KMS-11 (cell line): ENCODE data around the gene CATSPER3.

Experiments used
- H2AFZ ChIP-seq: fragments of 200-600 bp; sonication (generic); 2 replicates; pipeline ENCODE4 v1.6.1; 2016; ENCODE audit warnings: antibody characterized with exemption, mixed run types, low read depth
- H3K27ac ChIP-seq: fragments of 200-600 bp; sonication (generic); 2 replicates; pipeline ENCODE4 v1.6.1; 2016; ENCODE audit warnings: mild to moderate bottlenecking, mixed run types
- H3K27me3 ChIP-seq: fragments of 200-600 bp; sonication (generic); 2 replicates; pipeline ENCODE4 v1.6.1; 2017; ENCODE audit warnings: mild to moderate bottlenecking, low read depth, mixed run types, moderate library complexity; ENCODE audit not compliant: insufficient read depth
- H3K36me3 ChIP-seq: fragments of 200-600 bp; sonication (generic); 2 replicates; pipeline ENCODE4 v1.6.1; 2017; ENCODE audit warnings: mild to moderate bottlenecking, mixed run types; ENCODE audit not compliant: insufficient read depth
- H3K4me1 ChIP-seq: fragments of 200-600 bp; sonication (generic); 2 replicates; pipeline ENCODE4 v1.6.1; 2016; ENCODE audit warnings: mild to moderate bottlenecking, low read depth, mixed run types; ENCODE audit not compliant: poor library complexity, severe bottlenecking
- H3K4me2 ChIP-seq: fragments of 200-600 bp; sonication (generic); 2 replicates; pipeline ENCODE4 v1.7.0; 2016; ENCODE audit warnings: mild to moderate bottlenecking, mixed run types
- H3K4me3 ChIP-seq: fragments of 200-600 bp; sonication (generic); IDR thresholded peaks from 2 replicates; pipeline ENCODE4 v1.6.1; 2017; ENCODE audit warnings: low read depth, low read length, mixed read lengths; ENCODE audit not compliant: insufficient read depth
- H3K79me2 ChIP-seq: fragments of 200-600 bp; sonication (generic); 2 replicates; pipeline ENCODE4 v1.6.1; 2016; ENCODE audit warnings: low read depth, mixed run types; ENCODE audit not compliant: insufficient read depth
- H3K9ac ChIP-seq: fragments of 200-600 bp; sonication (generic); 2 replicates; pipeline ENCODE4 v1.6.1; 2016; ENCODE audit warnings: mild to moderate bottlenecking, mixed run types
- H4K20me1 ChIP-seq: fragments of 200-600 bp; sonication (generic); 2 replicates; pipeline ENCODE4 v1.6.1; 2016; ENCODE audit warnings: mild to moderate bottlenecking, mixed run types; ENCODE audit not compliant: insufficient read depth
- TF ChIP-seq, protein P1 (sequence below): fragments of 200-600 bp; sonication (generic); conservative IDR thresholded peaks from 2 replicates; pipeline ENCODE4 v1.6.1; 2017; ENCODE audit warnings: low read depth, mild to moderate bottlenecking, antibody characterized with exemption, low read length, moderate library complexity, mixed read lengths

Gene CATSPER3

DNA sequence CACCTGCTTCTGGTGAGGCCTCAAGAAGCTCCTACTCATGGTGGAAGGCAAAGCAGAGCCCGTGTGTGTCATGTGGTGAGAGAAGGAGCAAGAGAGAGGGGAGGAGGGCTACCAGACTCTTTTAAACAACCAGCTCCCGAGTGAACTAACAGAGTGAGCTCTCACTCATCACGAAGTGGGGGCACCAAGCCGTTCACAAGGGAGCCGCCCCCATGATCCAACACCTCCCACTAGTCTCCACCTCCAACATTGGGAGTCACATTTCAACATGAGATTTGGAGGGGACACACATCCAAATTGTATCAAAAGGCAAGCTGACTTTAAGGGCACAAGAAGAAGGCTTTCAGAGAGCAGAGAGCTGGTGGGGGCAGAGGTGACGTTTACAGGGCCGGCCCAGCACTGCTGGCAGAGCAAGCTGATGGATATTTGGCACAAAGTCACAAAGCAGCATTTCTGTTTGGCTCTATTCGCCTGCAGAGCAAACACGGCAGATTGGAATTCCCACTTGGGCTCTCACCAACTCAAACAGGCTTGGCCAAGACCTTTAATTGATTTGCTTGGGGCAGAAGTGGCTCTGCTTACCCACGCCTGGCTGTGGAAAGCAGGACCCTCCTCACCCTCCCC is 46.4 kb downstream of the CATSPER3 start:
- Histone ChIP-seq H3K36me3 (no peaks in the 10 kb centered on the region), H3K4me1 (no peaks in the 10 kb centered on the region), H2AFZ (no peak overlapping the region), H3K4me3 (no peak overlapping the region), H4K20me1 (no peaks in the 10 kb centered on the region), H3K4me2 (no peak overlapping the region), H3K9ac (no peak overlapping the region), H3K27me3 (no peaks in the 10 kb centered on the region), H3K27ac (no peak overlapping the region), H3K79me2 (no peaks in the 10 kb centered on the region)
- TF ChIP-seq, protein P1, sequence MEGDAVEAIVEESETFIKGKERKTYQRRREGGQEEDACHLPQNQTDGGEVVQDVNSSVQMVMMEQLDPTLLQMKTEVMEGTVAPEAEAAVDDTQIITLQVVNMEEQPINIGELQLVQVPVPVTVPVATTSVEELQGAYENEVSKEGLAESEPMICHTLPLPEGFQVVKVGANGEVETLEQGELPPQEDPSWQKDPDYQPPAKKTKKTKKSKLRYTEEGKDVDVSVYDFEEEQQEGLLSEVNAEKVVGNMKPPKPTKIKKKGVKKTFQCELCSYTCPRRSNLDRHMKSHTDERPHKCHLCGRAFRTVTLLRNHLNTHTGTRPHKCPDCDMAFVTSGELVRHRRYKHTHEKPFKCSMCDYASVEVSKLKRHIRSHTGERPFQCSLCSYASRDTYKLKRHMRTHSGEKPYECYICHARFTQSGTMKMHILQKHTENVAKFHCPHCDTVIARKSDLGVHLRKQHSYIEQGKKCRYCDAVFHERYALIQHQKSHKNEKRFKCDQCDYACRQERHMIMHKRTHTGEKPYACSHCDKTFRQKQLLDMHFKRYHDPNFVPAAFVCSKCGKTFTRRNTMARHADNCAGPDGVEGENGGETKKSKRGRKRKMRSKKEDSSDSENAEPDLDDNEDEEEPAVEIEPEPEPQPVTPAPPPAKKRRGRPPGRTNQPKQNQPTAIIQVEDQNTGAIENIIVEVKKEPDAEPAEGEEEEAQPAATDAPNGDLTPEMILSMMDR, result no peak

DNA sequence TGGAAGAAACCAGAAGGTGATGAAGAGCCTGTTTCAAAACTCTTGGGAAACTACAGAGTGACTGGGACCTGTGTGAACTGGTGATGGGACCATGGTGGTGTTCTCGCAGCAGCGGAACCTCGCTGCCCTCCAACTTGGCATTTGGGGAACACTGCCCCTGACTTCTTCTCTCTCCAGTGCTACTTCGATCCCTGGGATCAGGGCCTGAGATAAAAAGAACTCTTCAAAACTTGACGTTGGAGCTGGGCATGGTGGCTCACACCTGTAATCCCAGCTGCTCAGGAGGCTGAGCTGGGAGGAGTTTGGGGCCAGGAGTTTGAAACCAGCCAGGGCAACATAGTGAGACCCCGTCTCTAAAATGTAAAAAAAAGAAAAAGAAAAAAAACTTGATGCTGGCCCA is 48.2 kb downstream of the CATSPER3 start:
- no peak overlapping the region for H3K27ac ChIP-seq
- TF ChIP-seq, protein P1, result no peak
- H3K27me3 ChIP-seq, result no peaks in the 10 kb centered on the region

DNA sequence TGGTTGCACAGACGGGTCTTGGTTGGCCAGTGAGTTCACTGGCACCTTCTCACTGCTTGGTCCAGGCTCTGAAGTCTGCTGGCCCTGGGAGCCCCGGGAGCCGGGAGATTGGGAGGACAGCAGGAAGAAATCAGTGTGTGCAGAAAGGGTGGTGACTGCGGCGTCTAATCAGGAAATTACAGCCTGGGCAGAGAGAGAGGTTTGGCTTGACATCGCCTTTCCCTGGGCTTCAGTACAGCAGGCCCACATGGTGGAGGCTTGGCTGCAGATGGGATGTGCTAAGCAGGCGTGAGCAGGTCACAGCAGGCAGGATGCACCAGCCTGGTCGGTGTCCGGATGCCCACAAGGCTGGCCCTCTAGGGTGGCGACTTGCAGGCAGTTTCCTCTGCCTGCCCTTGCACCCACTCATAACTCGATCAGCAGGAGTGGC is 49.2 kb downstream of the CATSPER3 start:
- H3K4me1 ChIP-seq, result no peaks in the 10 kb centered on the region
- no peak overlapping the region for H3K4me2 ChIP-seq
- H4K20me1 ChIP-seq, result no peaks in the 10 kb centered on the region
- TF ChIP-seq, protein P1, result no peak
- H3K27ac ChIP-seq, result no peak overlapping the region
- H3K79me2 ChIP-seq, result no peaks in the 10 kb centered on the region
- H3K36me3 ChIP-seq, result no peaks in the 10 kb centered on the region
- no peak overlapping the region for H3K4me3 ChIP-seq
- H3K9ac ChIP-seq, result no peak overlapping the region
- no peak overlapping the region for H2AFZ ChIP-seq
- no peaks in the 10 kb centered on the region for H3K27me3 ChIP-seq

More for the DNA sequence above, 48.2 kb downstream of the CATSPER3 start:
- no peak overlapping the region for H3K4me3 ChIP-seq
- H3K79me2 ChIP-seq, result no peaks in the 10 kb centered on the region
- H4K20me1 ChIP-seq, result no peaks in the 10 kb centered on the region
- H3K4me2 ChIP-seq, result no peak overlapping the region
- H3K36me3 ChIP-seq, result no peaks in the 10 kb centered on the region
- no peak overlapping the region for H3K9ac ChIP-seq
- H2AFZ ChIP-seq, result no peak overlapping the region
- H3K4me1 ChIP-seq, result no peaks in the 10 kb centered on the region

DNA sequence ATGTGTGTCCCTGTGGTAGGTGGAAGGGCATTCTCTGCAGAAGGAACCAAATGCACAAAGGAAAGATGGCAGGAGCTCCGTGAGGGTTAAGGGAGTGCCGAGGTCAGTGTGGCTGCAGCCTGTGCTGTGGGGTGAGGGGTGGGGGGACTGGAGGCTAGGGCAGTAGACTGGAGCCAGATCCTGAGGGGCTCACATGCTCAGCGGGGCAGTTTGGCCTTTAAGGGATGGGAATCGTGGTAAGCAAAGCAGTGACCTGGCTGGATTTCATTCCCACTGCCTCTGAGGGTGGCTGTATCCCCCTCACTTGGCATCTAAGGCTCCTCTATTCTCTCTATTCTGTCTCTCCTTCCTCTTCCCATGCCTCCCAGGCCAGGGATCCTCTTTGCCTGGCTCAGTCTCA is 50.8 kb downstream of the CATSPER3 start:
- Histone ChIP-seq H3K79me2 (no peaks in the 10 kb centered on the region), H3K4me3 (no peak overlapping the region), H4K20me1 (no peaks in the 10 kb centered on the region), H2AFZ (no peak overlapping the region), H3K36me3 (no peaks in the 10 kb centered on the region), H3K27me3 (no peaks in the 10 kb centered on the region), H3K4me1 (no peaks in the 10 kb centered on the region), H3K4me2 (no peak overlapping the region), H3K27ac (no peak overlapping the region), H3K9ac (no peak overlapping the region)
- TF ChIP-seq, protein P1, result no peak
